ENCODE data around the gene TKTL1. TPM values are rescaled to one million over a fixed set of nuclear protein-coding genes. Genes with fewer than 3 reads are reported as not detected.

Gene TKTL1
- total RNA-seq, 2 donors from 2014 or later: 1.1 to 4.0 TPM

- no peak for TF ChIP-seq CTCF (IDR thresholded peaks at IDR 0.05)
- Histone ChIP-seq H3K27ac (peak overlapping the region in 1 of 2 donors; percentile 28), H3K9me3 (no peaks in the 10 kb centered on the region), H3K27me3 (no peaks in the 10 kb centered on the region), H3K4me3 (no peak overlapping the region), H3K4me1 (peaks cover 0 to 18% of the 10 kb centered on the region in 2 donors), H3K36me3 (peaks cover 92% of the 10 kb centered on the region)
- DNase-seq (ENCODE audit: low spot score): no peak
Observed at GRCh38 chrX:154355776-154356140, 60.2 kb downstream of the TKTL1 start.

GRCh38 chrX:154356596-154356995 is 61.0 kb downstream of the TKTL1 start:
- DNase-seq (ENCODE audit: low spot score): no peak
- no peaks in the 10 kb centered on the region for H3K9me3 ChIP-seq
- no peaks in the 10 kb centered on the region for H3K27me3 ChIP-seq
- no peak for TF ChIP-seq CTCF (IDR thresholded peaks at IDR 0.05)
- peak overlapping the region in 1 of 2 donors; percentile 28 for H3K27ac ChIP-seq
- H3K4me3 ChIP-seq: no peak overlapping the region
- peaks cover 90% of the 10 kb centered on the region for H3K36me3 ChIP-seq
- H3K4me1 ChIP-seq: peaks cover 0 to 18% of the 10 kb centered on the region in 2 donors

- Histone ChIP-seq H3K4me1 (peaks cover 0 to 18% of the 10 kb centered on the region in 2 donors), H3K36me3 (peaks cover 90% of the 10 kb centered on the region), H3K9me3 (no peaks in the 10 kb centered on the region), H3K27ac (no peak overlapping the region), H3K27me3 (no peaks in the 10 kb centered on the region), H3K4me3 (no peak overlapping the region)
- TF ChIP-seq CTCF (IDR thresholded peaks at IDR 0.05): no peak
- no peak for DNase-seq (ENCODE audit: low spot score)
Observed at GRCh38 chrX:154357205-154357604, 61.6 kb downstream of the TKTL1 start.

- Histone ChIP-seq H3K4me3 (no peak overlapping the region), H3K27me3 (no peaks in the 10 kb centered on the region), H3K9me3 (no peaks in the 10 kb centered on the region), H3K27ac (peak overlapping the region in 1 of 2 donors; percentile 46), H3K36me3 (peaks cover 90% of the 10 kb centered on the region), H3K4me1 (peaks cover 0 to 18% of the 10 kb centered on the region in 2 donors)
- no peak for DNase-seq (ENCODE audit: low spot score)
- TF ChIP-seq CTCF (IDR thresholded peaks at IDR 0.05): no peak
Observed at GRCh38 chrX:154358011-154358410, 62.4 kb downstream of the TKTL1 start.

- Histone ChIP-seq H3K9me3 (no peaks in the 10 kb centered on the region), H3K4me3 (no peak overlapping the region), H3K27me3 (no peaks in the 10 kb centered on the region), H3K27ac (peak overlapping the region; percentile 12 to 53), H3K36me3 (peaks cover 89% of the 10 kb centered on the region), H3K4me1 (peaks cover 0 to 18% of the 10 kb centered on the region in 2 donors)
- no peak for TF ChIP-seq CTCF (IDR thresholded peaks at IDR 0.05)
- no peak for DNase-seq (ENCODE audit: low spot score)
Observed at GRCh38 chrX:154358829-154359228, 63.2 kb downstream of the TKTL1 start.
